Heart left ventricle (tissue), 16 donors: Measurements from ENCODE around the gene CCDC195. TPM values are rescaled to one million over a fixed set of nuclear protein-coding genes. Genes with fewer than 3 reads are reported as not detected.

ENCODE experiments used
- ATAC-seq, 4 donors: fragments of 200-7000 bp; cut with Tn5 transposase; one replicate each; pipeline ENCODE4 v1.9.1; 2020 to 2022; ENCODE audit warnings: moderate library complexity in 4 of 4, mild to moderate bottlenecking in 3 of 4, moderate number of reproducible peaks in 1 of 4
- DNase-seq, 5 donors: peaks; one replicate each; pipeline ENCODE4 v3.0.0-alpha.2; 2020
- H3K27ac ChIP-seq, 12 donors: fragments of 200-600 bp; sonication (generic) in 4 of 12; one replicate each; pipeline versions ENCODE4 v1.5.0 to v1.8.0; 2016 to 2022; ENCODE audit warnings: mild to moderate bottlenecking in 2 of 12
- H3K27me3 ChIP-seq, 9 donors: fragments of 200-600 bp; sonication (generic) in 2 of 9; one replicate each; pipeline versions ENCODE4 v1.5.1 to v1.8.0; 2016 to 2022; ENCODE audit warnings: mild to moderate bottlenecking in 3 of 9
- H3K36me3 ChIP-seq, 9 donors: fragments of 200-600 bp; sonication (generic) in 2 of 9; one replicate each; pipeline versions ENCODE4 v1.5.0 to v1.8.0; 2018 to 2022; ENCODE audit warnings: mild to moderate bottlenecking in 2 of 9
- H3K4me1 ChIP-seq, 12 donors: fragments of 200-600 bp; sonication (generic) in 4 of 12; one replicate each; pipeline versions ENCODE4 v1.5.0 to v1.8.0; 2016 to 2022; ENCODE audit warnings: mild to moderate bottlenecking in 3 of 12
- H3K4me3 ChIP-seq, 12 donors: fragments of 200-600 bp; sonication (generic) in 4 of 12; one replicate each; pipeline versions ENCODE4 v1.5.0 to v1.8.0; 2017 to 2022; ENCODE audit warnings: mild to moderate bottlenecking in 9 of 12, moderate library complexity in 4 of 12
- H3K9me3 ChIP-seq, 12 donors: fragments of 200-600 bp; sonication (generic) in 4 of 12; one replicate each; pipeline versions ENCODE4 v1.5.0 to v1.8.0; 2016 to 2022; ENCODE audit warnings: mild to moderate bottlenecking in 1 of 12
- POLR2A ChIP-seq, 2 donors: fragments of 450-650 bp; IDR thresholded peaks; one replicate each; pipeline ENCODE4 v1.6.1; 2017; ENCODE audit warnings: antibody characterized with exemption in 2 of 2, mild to moderate bottlenecking in 2 of 2, moderate library complexity in 2 of 2
- WGBS, 4 donors: extraction: QIAGEN DNeasy Blood & Tissue Kit in 2 of 4; methylation state at CpG; one replicate each; pipeline versions ENCODE4 v1.1.5 to v1.1.7; 2013 to 2018; 5-methylcytosine and 5-hydroxymethylcytosine counted together
- intact Hi-C, 10 donors: fragments of 100-400 bp; cut with DNase I; formaldehyde crosslinking; loops; one replicate each; pipeline versions ENCODE4 v1.11.1 to v1.14.2; 2022
- polyA plus RNA-seq, 2 donors: library from polyadenylated mRNA; stranded (reverse); fragments of 200-250 nt; gene quantifications; one replicate each; pipeline ENCODE4 v1.2.3, GENCODE V29; 2013
- total RNA-seq, 9 donors: library from RNA; depleted of rRNA in 2 of 9; stranded (reverse); fragments of >200 nt in 2 of 9; fragmentation: NEBNext Ultra II Directional in 3 of 9; extraction: Animal tissue kit (Norgen Biotek cat#: 25700) in 3 of 9; gene quantifications; one replicate each; pipeline versions ENCODE4 v1.1.0 to v1.2.4, GENCODE V29; 2016 to 2023
- TF ChIP-seq, protein P1 (sequence below), 12 donors: fragments of 200-600 bp; sonication (generic) in 4 of 12; IDR thresholded peaks; one replicate each; pipeline versions ENCODE4 v1.5.0 to v1.8.0; 2018 to 2022; ENCODE audit warnings: antibody characterized with exemption in 12 of 12, mild to moderate bottlenecking in 5 of 12
- donor health status: ischemic (EF 13 %, LVEDD 7.1; RV severe dilation, severe dysfunction).
- donor health status: healthy with polysubstance abuse.
- donor health status: DM: no; HTN: yes; CAD: no.
- donor health status: DM: no; HTN: no; CAD: no.
- donor health status: ischemic (EF 25% LVEDD 6.9; RV normal size, moderate dysfunction).
- donor health status: ischemic (EF 25% LVEDD 5.7; RV mildly dilated, moderate dysfunction).
- donor health status: healthy.
- donor health status: DM: yes; HTN: yes; CAD: no.
- donor health status: ischemic (EF 35%, LVEDD 5.7; RV mildly dilated, moderate dysfunction).
- donor health status: nonischemic (EF 11% LVEDD 7.7; RV severe dilation, severe dysfunction).
- donor health status: DM: yes; HTN: yes; CAD: no.
- donor health status: PGD.
- donor health status: ischemic (EF 29% LVEDD 5.4; RV normal size, mild dysfunction).
- donor health status: nonischemic (EF 23%, LVEDD 6.1; RV moderate dilation, normal function).

CCDC195 gene
- total and polyA plus RNA-seq, 11 donors: not detected

DNA sequence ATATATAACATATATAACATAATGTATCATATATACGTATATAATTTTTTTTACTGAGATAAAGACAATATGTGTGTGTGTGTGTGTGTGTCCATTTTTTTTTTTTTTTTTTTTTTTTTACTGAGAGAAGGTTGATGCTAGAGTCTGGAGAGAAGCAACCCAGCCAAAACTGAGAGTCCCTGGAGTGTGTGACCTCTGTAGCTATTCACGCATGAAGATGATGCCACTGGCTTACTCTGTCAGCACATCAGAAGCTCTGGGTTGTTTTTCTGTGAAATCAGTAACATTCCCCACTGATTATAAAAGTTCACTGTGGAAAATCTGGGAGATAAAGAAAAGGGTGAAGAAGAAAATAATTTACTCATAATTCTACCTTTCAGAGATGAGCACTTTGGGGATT lies 27.2 kb downstream of the CCDC195 start:
- no peak for ATAC-seq
- Histone ChIP-seq H3K36me3 (no peaks in the 10 kb centered on the region), H3K27ac (no peak overlapping the region), H3K27me3 (no peaks in the 10 kb centered on the region), H3K9me3 (peaks cover 0 to under 1% (median 0%) of the 10 kb centered on the region in 12 donors), H3K4me3 (no peak overlapping the region), H3K4me1 (no peaks in the 10 kb centered on the region)
- 76 to 87% (median 80%) methylated on average over 2 of the region's 2 CpGs for WGBS, 4 donors
- intact Hi-C loops: no loop called here
- TF ChIP-seq POLR2A (IDR thresholded peaks at IDR 0.05): no peak
- TF ChIP-seq, protein P1, sequence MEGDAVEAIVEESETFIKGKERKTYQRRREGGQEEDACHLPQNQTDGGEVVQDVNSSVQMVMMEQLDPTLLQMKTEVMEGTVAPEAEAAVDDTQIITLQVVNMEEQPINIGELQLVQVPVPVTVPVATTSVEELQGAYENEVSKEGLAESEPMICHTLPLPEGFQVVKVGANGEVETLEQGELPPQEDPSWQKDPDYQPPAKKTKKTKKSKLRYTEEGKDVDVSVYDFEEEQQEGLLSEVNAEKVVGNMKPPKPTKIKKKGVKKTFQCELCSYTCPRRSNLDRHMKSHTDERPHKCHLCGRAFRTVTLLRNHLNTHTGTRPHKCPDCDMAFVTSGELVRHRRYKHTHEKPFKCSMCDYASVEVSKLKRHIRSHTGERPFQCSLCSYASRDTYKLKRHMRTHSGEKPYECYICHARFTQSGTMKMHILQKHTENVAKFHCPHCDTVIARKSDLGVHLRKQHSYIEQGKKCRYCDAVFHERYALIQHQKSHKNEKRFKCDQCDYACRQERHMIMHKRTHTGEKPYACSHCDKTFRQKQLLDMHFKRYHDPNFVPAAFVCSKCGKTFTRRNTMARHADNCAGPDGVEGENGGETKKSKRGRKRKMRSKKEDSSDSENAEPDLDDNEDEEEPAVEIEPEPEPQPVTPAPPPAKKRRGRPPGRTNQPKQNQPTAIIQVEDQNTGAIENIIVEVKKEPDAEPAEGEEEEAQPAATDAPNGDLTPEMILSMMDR (IDR thresholded peaks at IDR 0.05): no peak
- DNase-seq: no peak

DNA sequence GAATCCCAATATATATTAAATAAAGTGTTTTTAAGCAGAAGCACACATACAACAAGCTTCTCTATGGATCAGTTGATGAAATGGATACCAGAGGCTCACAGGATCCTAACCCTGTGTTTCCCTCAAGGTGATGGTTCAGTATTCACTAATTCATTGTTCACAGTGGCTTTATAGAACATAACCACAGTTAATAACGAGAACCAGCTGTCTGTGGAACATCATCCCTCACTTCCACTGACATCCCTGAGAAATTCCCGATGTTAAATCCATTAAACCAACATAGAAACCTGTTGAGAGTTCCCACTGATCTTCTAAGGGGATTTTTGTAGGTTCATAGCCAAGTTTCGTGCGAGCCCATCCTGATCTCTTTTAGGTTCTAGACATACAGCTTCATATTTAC lies 29.0 kb downstream of the CCDC195 start:
- Histone ChIP-seq H3K4me3 (no peak overlapping the region), H3K4me1 (no peaks in the 10 kb centered on the region), H3K36me3 (no peaks in the 10 kb centered on the region), H3K27me3 (no peaks in the 10 kb centered on the region), H3K27ac (no peak overlapping the region), H3K9me3 (no peaks in the 10 kb centered on the region)
- no peak for ATAC-seq
- WGBS, 4 donors: 70 to 75% (median 72%) methylated on average over 4 of the region's 4 CpGs
- TF ChIP-seq POLR2A (IDR thresholded peaks at IDR 0.05): no peak
- TF ChIP-seq, protein P1 (IDR thresholded peaks at IDR 0.05): no peak
- intact Hi-C loops: no loop called here
- DNase-seq: no peak

DNA sequence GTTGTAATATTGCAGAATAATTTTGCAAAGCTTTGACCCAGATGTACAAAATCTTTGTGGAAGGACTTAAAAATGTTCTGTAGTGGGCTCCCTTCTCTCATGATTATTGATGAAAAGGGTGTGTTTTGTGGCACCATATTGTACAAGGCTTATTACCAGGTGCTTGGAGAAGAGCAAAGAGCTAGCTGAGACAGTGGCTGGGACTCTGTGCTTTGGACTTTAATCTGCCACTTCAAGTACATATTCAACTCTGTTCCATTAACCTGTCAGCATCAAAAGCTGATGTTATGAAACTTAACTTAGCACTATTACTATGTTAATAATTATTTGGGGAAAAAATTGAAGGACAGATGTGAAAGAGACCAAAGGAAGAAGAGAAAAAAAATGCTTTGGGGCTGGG lies 31.0 kb downstream of the CCDC195 start:
- ATAC-seq (no peak), DNase-seq (no peak)
- TF ChIP-seq, protein P1 (IDR thresholded peaks at IDR 0.05): no peak
- TF ChIP-seq POLR2A (IDR thresholded peaks at IDR 0.05): no peak
- no peaks in the 10 kb centered on the region for H3K9me3 ChIP-seq
- H3K4me1 ChIP-seq: no peaks in the 10 kb centered on the region
- H3K27me3 ChIP-seq: no peaks in the 10 kb centered on the region
- intact Hi-C loops: no loop called here
- H3K27ac ChIP-seq: no peak overlapping the region
- no peak overlapping the region for H3K4me3 ChIP-seq
- H3K36me3 ChIP-seq: no peaks in the 10 kb centered on the region

DNA sequence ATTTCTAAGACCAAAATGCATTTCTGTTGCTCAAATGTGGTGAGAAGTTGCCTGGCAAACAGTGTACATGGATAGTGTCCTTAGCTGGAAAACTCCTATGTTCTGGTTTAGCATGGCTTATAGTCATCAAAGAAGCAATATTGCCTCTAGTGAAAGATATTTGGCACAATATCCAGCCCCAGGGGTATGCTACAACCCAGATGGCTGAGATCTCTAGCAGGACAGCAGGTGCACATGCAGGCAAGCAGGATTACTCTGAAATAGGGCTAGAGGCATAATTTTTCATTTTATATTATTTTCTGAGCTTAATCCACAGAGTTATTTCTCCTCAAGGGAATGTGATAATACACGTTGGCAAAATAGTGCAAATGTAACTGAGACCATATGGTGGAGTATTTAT lies 34.0 kb downstream of the CCDC195 start:
- H3K4me3 ChIP-seq: no peak overlapping the region
- no peaks in the 10 kb centered on the region for H3K4me1 ChIP-seq
- no peak for DNase-seq
- intact Hi-C loops: no loop called here
- 31 to 48% (median 39%) methylated on average over 1 of the region's 1 CpG for WGBS, 4 donors
- ATAC-seq: no peak
- H3K9me3 ChIP-seq: no peaks in the 10 kb centered on the region
- no peak for TF ChIP-seq POLR2A (IDR thresholded peaks at IDR 0.05)
- TF ChIP-seq, protein P1 (IDR thresholded peaks at IDR 0.05): no peak
- H3K27ac ChIP-seq: no peak overlapping the region
- H3K36me3 ChIP-seq: no peaks in the 10 kb centered on the region
- no peaks in the 10 kb centered on the region for H3K27me3 ChIP-seq
